Kidney epithelial cell (primary cell): ENCODE results near the gene ASCL5. TPM values are rescaled to one million over a fixed set of nuclear protein-coding genes. Genes with fewer than 3 reads are reported as not detected.

Experiments
- DNase-seq: peaks from one replicate; pipeline ENCODE4 v3.0.0-alpha.2; 2010; ENCODE audit warnings: low read depth
- H3K27me3 ChIP-seq: 2 replicates; pipeline ENCODE4 v1.6.0; 2011; ENCODE audit warnings: low read length; ENCODE audit not compliant: control insufficient read depth, insufficient read depth
- H3K36me3 ChIP-seq: 2 replicates; pipeline ENCODE4 v1.5.1; 2011; ENCODE audit warnings: low read length; ENCODE audit not compliant: control insufficient read depth, insufficient read depth
- H3K4me3 ChIP-seq: 2 replicates; pipeline ENCODE4 v1.5.1; 2011; ENCODE audit warnings: low read depth, mild to moderate bottlenecking, control low read depth, low read length
- total RNA-seq: library from RNA; depleted of rRNA; stranded (reverse); fragments of >200 nt; gene quantifications from 2 replicates; pipeline ENCODE4 v1.2.3, GENCODE V29; 2015
- TF ChIP-seq, protein P1 (sequence below): IDR thresholded peaks from 2 replicates; pipeline ENCODE4 v1.5.1; 2011; ENCODE audit warnings: mild to moderate bottlenecking, moderate library complexity, low read length, control low read depth, inconsistent platforms; ENCODE audit not compliant: insufficient read depth, poor library complexity, severe bottlenecking

Gene ASCL5, protein sequence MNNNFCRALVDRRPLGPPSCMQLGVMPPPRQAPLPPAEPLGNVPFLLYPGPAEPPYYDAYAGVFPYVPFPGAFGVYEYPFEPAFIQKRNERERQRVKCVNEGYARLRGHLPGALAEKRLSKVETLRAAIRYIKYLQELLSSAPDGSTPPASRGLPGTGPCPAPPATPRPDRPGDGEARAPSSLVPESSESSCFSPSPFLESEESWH
- not detected in 2 replicates for total RNA-seq

GRCh38 chr1:201126832-201127754, at the start of gene ASCL5:
Gene ASCL5 (minus strand): TSS chr1:201127184. CDS start chr1:201115372, 11,812 bp downstream.
- TF ChIP-seq, protein P1, sequence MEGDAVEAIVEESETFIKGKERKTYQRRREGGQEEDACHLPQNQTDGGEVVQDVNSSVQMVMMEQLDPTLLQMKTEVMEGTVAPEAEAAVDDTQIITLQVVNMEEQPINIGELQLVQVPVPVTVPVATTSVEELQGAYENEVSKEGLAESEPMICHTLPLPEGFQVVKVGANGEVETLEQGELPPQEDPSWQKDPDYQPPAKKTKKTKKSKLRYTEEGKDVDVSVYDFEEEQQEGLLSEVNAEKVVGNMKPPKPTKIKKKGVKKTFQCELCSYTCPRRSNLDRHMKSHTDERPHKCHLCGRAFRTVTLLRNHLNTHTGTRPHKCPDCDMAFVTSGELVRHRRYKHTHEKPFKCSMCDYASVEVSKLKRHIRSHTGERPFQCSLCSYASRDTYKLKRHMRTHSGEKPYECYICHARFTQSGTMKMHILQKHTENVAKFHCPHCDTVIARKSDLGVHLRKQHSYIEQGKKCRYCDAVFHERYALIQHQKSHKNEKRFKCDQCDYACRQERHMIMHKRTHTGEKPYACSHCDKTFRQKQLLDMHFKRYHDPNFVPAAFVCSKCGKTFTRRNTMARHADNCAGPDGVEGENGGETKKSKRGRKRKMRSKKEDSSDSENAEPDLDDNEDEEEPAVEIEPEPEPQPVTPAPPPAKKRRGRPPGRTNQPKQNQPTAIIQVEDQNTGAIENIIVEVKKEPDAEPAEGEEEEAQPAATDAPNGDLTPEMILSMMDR, result peak; percentile 29
- DNase-seq, result no peak
- Histone ChIP-seq H3K4me3 (no peak within 1 kb of the TSS), H3K36me3 (no peaks in the 10 kb centered on the region), H3K27me3 (peaks cover 14% of the 10 kb centered on the region)

DNA sequence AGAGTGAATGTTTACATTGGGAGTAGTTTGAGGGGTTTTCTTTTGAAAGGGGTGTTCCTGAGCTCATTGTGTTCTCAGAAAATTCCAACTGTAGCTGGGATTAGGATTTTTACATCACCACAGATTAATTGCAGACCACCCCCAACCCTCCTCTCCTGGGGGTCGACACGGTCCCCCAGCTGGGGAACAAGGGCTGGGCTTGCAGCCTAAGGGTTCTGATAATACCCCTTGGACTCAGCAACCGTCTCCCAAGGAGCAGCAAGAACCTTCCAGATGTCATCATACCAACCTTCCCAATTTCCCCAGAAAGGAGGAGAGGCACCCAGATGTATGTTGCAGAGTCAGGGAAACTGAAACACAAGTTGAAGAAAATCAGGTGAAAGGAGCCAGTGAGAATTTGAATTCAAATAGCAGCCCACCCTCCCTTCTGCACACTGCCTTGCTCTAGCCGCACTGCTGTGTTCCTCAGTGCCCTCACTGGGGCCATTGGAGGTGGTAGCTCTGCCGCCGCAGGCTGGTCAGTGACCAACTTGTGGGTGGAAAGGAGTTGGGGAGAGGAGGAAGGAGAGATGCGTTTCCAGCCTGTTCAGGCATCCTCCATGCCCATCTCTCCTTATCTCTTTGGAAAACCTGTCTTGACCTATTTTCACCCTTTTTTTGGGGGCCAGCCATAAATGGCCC, 49.0 kb upstream of the ASCL5 start:
- Histone ChIP-seq H3K27me3 (no peaks in the 10 kb centered on the region), H3K36me3 (no peaks in the 10 kb centered on the region), H3K4me3 (no peak overlapping the region)
- TF ChIP-seq, protein P1, result no peak
- no peak for DNase-seq

DNA sequence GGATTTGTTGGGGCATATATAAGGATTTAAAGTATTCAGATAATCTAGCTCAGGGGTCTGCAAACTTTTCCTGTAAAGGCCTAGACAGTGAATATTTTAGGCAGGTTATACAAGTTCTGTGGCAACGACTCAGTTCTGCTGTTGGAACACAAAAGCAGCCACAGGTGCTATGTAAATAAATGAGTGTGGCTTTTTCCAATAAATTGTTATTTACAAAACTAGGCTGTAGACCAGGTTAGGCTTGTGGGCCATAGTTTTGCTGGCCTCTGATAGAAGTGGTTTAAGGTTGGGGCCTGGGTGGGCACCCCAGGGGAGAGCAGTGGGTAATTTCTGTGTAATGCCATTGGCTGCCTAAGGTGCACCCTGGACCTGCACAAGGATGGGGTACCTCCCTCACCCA, 46.8 kb upstream of the ASCL5 start:
- Histone ChIP-seq H3K36me3 (no peaks in the 10 kb centered on the region), H3K4me3 (no peak overlapping the region), H3K27me3 (no peaks in the 10 kb centered on the region)
- DNase-seq, result no peak
- TF ChIP-seq, protein P1, result no peak

GRCh38 chr1:201172999-201173610, 46.1 kb upstream of the ASCL5 start:
- Histone ChIP-seq H3K36me3 (no peaks in the 10 kb centered on the region), H3K4me3 (no peak overlapping the region), H3K27me3 (no peaks in the 10 kb centered on the region)
- TF ChIP-seq, protein P1, result no peak
- no peak for DNase-seq

DNA sequence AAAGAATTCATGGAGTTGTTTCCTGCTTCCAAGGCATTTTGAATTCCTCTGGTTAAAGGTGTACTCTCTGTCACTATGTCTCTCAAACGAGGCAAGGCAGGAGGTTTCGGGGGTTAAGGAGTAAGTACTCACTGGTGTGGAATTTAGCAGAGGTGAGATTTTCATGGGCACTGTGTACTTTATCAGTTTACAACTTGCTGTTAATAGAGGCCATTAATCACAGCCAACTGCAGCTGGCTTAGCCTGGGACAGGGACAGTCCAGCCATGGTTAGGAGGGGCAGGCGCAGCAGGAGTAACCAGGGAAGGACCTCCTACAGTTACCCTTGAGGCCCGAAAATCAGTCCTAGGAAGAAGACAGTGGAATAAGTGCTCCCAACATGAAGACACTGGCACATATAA, 45.3 kb upstream of the ASCL5 start:
- Histone ChIP-seq H3K27me3 (no peaks in the 10 kb centered on the region), H3K36me3 (no peaks in the 10 kb centered on the region), H3K4me3 (no peak overlapping the region)
- TF ChIP-seq, protein P1, result no peak
- no peak for DNase-seq
